ENCODE measurements around the gene CHST10. TPM values are rescaled to one million over a fixed set of nuclear protein-coding genes. Genes with fewer than 3 reads are reported as not detected.

CHST10 gene
- total RNA-seq, 1 experiment from 2014 or later: 11.3 TPM

GRCh38 chr2:100413571-100413970 lies 3.9 kb downstream of the CHST10 start:
- Histone ChIP-seq H3K27me3 (replicated peaks; ENCODE audit: insufficient read depth, low read depth, low read length, poor library complexity) (no peaks in the 10 kb centered on the region), H3K4me1 (ENCODE audit: insufficient read depth, low read length, poor library complexity, severe bottlenecking) (peaks cover 11% of the 10 kb centered on the region), H3K27ac (ENCODE audit: low read depth, low read length, poor library complexity, severe bottlenecking) (no peak overlapping the region), H3K36me3 (ENCODE audit: insufficient read depth, low read length, poor library complexity, severe bottlenecking) (no peaks in the 10 kb centered on the region), H3K4me3 (ENCODE audit: low read depth, low read length, poor library complexity, severe bottlenecking) (no peak overlapping the region), H3K9me3 (ENCODE audit: low read depth, low read length, poor library complexity, severe bottlenecking) (no peaks in the 10 kb centered on the region)
- no peak for TF ChIP-seq EZH2 (IDR thresholded peaks at IDR 0.05; ENCODE audit: borderline replicate concordance, low read depth, low read length, poor library complexity, severe bottlenecking)
- TF ChIP-seq, protein P1, sequence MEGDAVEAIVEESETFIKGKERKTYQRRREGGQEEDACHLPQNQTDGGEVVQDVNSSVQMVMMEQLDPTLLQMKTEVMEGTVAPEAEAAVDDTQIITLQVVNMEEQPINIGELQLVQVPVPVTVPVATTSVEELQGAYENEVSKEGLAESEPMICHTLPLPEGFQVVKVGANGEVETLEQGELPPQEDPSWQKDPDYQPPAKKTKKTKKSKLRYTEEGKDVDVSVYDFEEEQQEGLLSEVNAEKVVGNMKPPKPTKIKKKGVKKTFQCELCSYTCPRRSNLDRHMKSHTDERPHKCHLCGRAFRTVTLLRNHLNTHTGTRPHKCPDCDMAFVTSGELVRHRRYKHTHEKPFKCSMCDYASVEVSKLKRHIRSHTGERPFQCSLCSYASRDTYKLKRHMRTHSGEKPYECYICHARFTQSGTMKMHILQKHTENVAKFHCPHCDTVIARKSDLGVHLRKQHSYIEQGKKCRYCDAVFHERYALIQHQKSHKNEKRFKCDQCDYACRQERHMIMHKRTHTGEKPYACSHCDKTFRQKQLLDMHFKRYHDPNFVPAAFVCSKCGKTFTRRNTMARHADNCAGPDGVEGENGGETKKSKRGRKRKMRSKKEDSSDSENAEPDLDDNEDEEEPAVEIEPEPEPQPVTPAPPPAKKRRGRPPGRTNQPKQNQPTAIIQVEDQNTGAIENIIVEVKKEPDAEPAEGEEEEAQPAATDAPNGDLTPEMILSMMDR (conservative IDR thresholded peaks at IDR 0.05; ENCODE audit: low read depth, low read length): no peak
- ChIA-PET POLR2A (ENCODE audit: low non-redundant PET) (no interaction called here), CTCF (no interaction called here)
- no TSS peak for BruUV-seq (replicated peaks)
- intact Hi-C loops (cut with micrococcal nuclease; ENCODE audit: unreplicated experiment): no loop called here
- no peak for DNase-seq (ENCODE audit: low spot score)

DNA sequence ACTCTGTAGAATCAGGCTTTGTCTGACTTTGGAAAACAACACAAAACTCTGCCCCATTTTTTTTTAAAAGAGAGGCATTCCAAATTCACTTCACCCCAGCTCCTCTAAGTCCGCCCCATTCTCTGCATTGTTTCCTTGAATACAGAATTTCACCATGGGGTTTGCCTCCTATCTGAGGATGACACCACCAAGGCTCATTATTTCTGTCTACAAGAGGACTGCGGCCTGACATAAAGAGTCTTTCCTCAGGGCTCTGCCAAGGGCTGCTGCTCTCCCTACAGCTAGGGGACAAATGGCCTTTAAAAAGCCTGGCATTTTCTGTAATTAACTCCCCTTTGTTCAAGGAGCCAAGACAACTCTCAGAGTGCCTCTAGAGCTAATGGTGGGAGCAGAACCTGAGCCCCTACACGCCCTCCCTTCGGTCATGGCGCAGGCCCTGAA lies 4.6 kb downstream of the CHST10 start:
- intact Hi-C loops (cut with micrococcal nuclease; ENCODE audit: unreplicated experiment): no loop called here
- H3K4me1 ChIP-seq (ENCODE audit: insufficient read depth, low read length, poor library complexity, severe bottlenecking): peaks cover 9% of the 10 kb centered on the region
- TF ChIP-seq, protein P1 (conservative IDR thresholded peaks at IDR 0.05; ENCODE audit: low read depth, low read length): no peak
- no peak for TF ChIP-seq EZH2 (IDR thresholded peaks at IDR 0.05; ENCODE audit: borderline replicate concordance, low read depth, low read length, poor library complexity, severe bottlenecking)
- no peak overlapping the region for H3K27ac ChIP-seq (ENCODE audit: low read depth, low read length, poor library complexity, severe bottlenecking)
- DNase-seq (ENCODE audit: low spot score): no peak
- H3K36me3 ChIP-seq (ENCODE audit: insufficient read depth, low read length, poor library complexity, severe bottlenecking): no peaks in the 10 kb centered on the region
- no peaks in the 10 kb centered on the region for H3K9me3 ChIP-seq (ENCODE audit: low read depth, low read length, poor library complexity, severe bottlenecking)
- no peaks in the 10 kb centered on the region for H3K27me3 ChIP-seq (replicated peaks; ENCODE audit: insufficient read depth, low read depth, low read length, poor library complexity)
- POLR2A ChIA-PET (ENCODE audit: low non-redundant PET): no interaction called here
- no peak overlapping the region for H3K4me3 ChIP-seq (ENCODE audit: low read depth, low read length, poor library complexity, severe bottlenecking)
- CTCF ChIA-PET: interaction anchor here (0.5 kb wide), 1 partner anchor 83 kb away, joined by 3 read pairs; no protein-coding TSS in a partner anchor
- BruUV-seq (replicated peaks): no TSS peak

- Histone ChIP-seq H3K9me3 (ENCODE audit: low read depth, low read length, poor library complexity, severe bottlenecking) (no peaks in the 10 kb centered on the region), H3K4me3 (ENCODE audit: low read depth, low read length, poor library complexity, severe bottlenecking) (no peak overlapping the region), H3K36me3 (ENCODE audit: insufficient read depth, low read length, poor library complexity, severe bottlenecking) (no peaks in the 10 kb centered on the region), H3K27me3 (replicated peaks; ENCODE audit: insufficient read depth, low read depth, low read length, poor library complexity) (no peaks in the 10 kb centered on the region), H3K27ac (ENCODE audit: low read depth, low read length, poor library complexity, severe bottlenecking) (no peak overlapping the region), H3K4me1 (ENCODE audit: insufficient read depth, low read length, poor library complexity, severe bottlenecking) (peaks cover 6% of the 10 kb centered on the region)
- no peak for DNase-seq (ENCODE audit: low spot score)
- ChIA-PET CTCF (interaction anchor here (0.5 to 0.7 kb wide), 2 partner anchors 84 to 713 kb away, joined by 3 read pairs; no protein-coding TSS in a partner anchor), POLR2A (ENCODE audit: low non-redundant PET) (no interaction called here)
- no TSS peak for BruUV-seq (replicated peaks)
- TF ChIP-seq EZH2 (IDR thresholded peaks at IDR 0.05; ENCODE audit: borderline replicate concordance, low read depth, low read length, poor library complexity, severe bottlenecking): no peak
- TF ChIP-seq, protein P1 (conservative IDR thresholded peaks at IDR 0.05; ENCODE audit: low read depth, low read length): no peak
- intact Hi-C loops (cut with micrococcal nuclease; ENCODE audit: unreplicated experiment): no loop called here
These were observed 5.0 kb downstream of the CHST10 start for GRCh38 chr2:100412466-100412865.
